ENCODE data around the gene AOAH.

DNA sequence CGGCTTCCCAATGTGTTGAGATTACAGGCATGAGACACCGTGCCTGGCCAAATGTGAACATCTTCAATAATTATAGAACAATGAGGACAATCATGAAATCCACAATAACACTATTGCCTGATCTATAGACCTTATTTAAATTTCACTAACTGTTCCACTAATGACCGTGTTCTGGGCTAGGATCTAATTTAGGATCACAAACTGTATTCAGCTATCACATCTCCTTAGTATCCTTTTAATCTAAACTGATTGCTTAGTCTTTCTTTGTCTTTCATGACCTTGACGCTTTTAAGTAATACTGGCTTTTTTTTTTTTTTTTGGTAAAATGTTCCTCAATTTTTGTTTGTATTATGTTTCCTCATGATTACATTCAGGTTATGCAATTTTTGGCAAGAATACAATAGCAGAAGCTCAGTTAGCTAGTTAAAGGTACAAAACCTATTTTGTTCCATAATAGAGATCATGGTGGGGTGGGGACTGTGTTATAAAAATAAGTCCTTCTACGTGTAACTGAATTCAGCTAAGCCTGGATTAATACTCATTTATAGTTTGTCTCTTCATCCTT lies 158.4 kb downstream of the AOAH start:
- TF ChIP-seq POLR2AphosphoS5 (IDR thresholded peaks at IDR 0.05; ENCODE audit: low read depth, low read length) (no peak), POLR2A (IDR thresholded peaks at IDR 0.05; ENCODE audit: low read depth, low read length) (no peak), TAF1 (IDR thresholded peaks at IDR 0.05; ENCODE audit: low read depth, low read length) (no peak)
